SIG-M5 treated with dmso at 0.1 percent for 504 hours (cell line): ENCODE results near the gene POLR3E.
"Not testable (repeated sequence)": the region's sequence is repeated elsewhere in the genome, so short reads cannot be mapped to it uniquely, and the experiment has no call there.

Experiments
- DNase-seq: peaks from one replicate; lab custom pipeline; 2025; ENCODE audit not compliant: unreplicated experiment; lab: John Stamatoyannopoulos, UW

Gene POLR3E

GRCh38 chr16:22291860-22292318, 5.3 kb upstream of the POLR3E start:
- no peak for DNase-seq

GRCh38 chr16:22292320-22292719, 4.9 kb upstream of the POLR3E start:
- no peak for DNase-seq

- DNase-seq = no peak
Observed at GRCh38 chr16:22293137-22294106, 3.8 kb upstream of the POLR3E start.

- no peak for DNase-seq
Observed at GRCh38 chr16:22296225-22297113, 740 bp upstream of the POLR3E start.

- peak; percentile 83 for DNase-seq
Observed at GRCh38 chr16:22297871-22298733, 893 bp downstream of the POLR3E start.

- DNase-seq = no peak
Observed at GRCh38 chr16:22299036-22299435, 1.8 kb downstream of the POLR3E start.

GRCh38 chr16:22300427-22301071, 3.3 kb downstream of the POLR3E start:
- peak; percentile 44 for DNase-seq

- not testable (repeated sequence) for DNase-seq
Observed at GRCh38 chr16:22301423-22301822, 4.2 kb downstream of the POLR3E start.

- DNase-seq = no peak
Observed at GRCh38 chr16:22302776-22303363, 5.7 kb downstream of the POLR3E start.

GRCh38 chr16:22304411-22304810, 7.2 kb downstream of the POLR3E start:
- DNase-seq = no peak

GRCh38 chr16:22306788-22307187, 9.6 kb downstream of the POLR3E start:
- no peak for DNase-seq

GRCh38 chr16:22307838-22308237, 10.6 kb downstream of the POLR3E start:
- no peak for DNase-seq

- no peak for DNase-seq
Observed at GRCh38 chr16:22308824-22309520, 11.8 kb downstream of the POLR3E start.

GRCh38 chr16:22311520-22311919, 14.3 kb downstream of the POLR3E start:
- DNase-seq = no peak

- DNase-seq = no peak
Observed at GRCh38 chr16:22312897-22313781, 15.9 kb downstream of the POLR3E start.

GRCh38 chr16:22313876-22314470, 16.8 kb downstream of the POLR3E start:
- no peak for DNase-seq

- DNase-seq = no peak
Observed at GRCh38 chr16:22314661-22315626, 17.7 kb downstream of the POLR3E start.
